ENCODE measurements around the gene KCNQ4. TPM values are rescaled to one million over a fixed set of nuclear protein-coding genes. Genes with fewer than 3 reads are reported as not detected.

Gene KCNQ4
- total and polyA plus RNA-seq, 2 of the 4 experiments (the other 2 are of a cell fraction), result 0.07 TPM; not detected in 1

- Histone ChIP-seq H3K23ac (ENCODE audit: low read depth, low read length) (peak overlapping the region; percentile 89), H3K36me3 (ENCODE audit: control insufficient read depth, insufficient read depth, low read length) (peaks cover 11% of the 10 kb centered on the region), H3K27ac (ENCODE audit: insufficient read depth, low read length) (no peak overlapping the region), H3K18ac (ENCODE audit: low read depth, low read length) (no peak overlapping the region), H2BK20ac (ENCODE audit: low read depth, low read length) (no peak overlapping the region), H3K4ac (ENCODE audit: low read depth, low read length) (no peak overlapping the region), H3K9me1 (ENCODE audit: insufficient read depth, low read length) (peaks cover 5% of the 10 kb centered on the region), H4K20me1 (ENCODE audit: insufficient read depth, low read length) (no peaks in the 10 kb centered on the region; the same call in 1 of the 2 replicates), H3K4me2 (ENCODE audit: low read depth, low read length) (no peak overlapping the region), H4K91ac (ENCODE audit: insufficient read depth, low read depth, low read length) (no peak overlapping the region), H2AFZ (replicated peaks; ENCODE audit: low read length, poor library complexity) (no peak overlapping the region), H2BK120ac (ENCODE audit: low read depth, low read length) (no peak overlapping the region), H2BK15ac (ENCODE audit: low read depth, low read length) (no peak overlapping the region), H4K8ac (ENCODE audit: low read depth in 2 of 2, low read length in 2 of 2) (no peak overlapping the region), H2AK9ac (replicated peaks; ENCODE audit: low read depth, low read length, poor library complexity) (no peak overlapping the region), H3K27me3 (ENCODE audit: control insufficient read depth, insufficient read depth, low read length) (no peaks in the 10 kb centered on the region), H3K9ac (ENCODE audit: low read depth, low read length) (no peak overlapping the region), H3K14ac (replicated peaks; ENCODE audit: low read depth, low read length) (no peak overlapping the region), H3K56ac (ENCODE audit: extremely low read depth, insufficient read depth, low read length) (no peak overlapping the region), H4K5ac (ENCODE audit: low read depth, low read length) (no peak overlapping the region), H3K4me3 (ENCODE audit: insufficient read depth, low read depth, low read length) (no peak overlapping the region), H3K4me1 (ENCODE audit: control insufficient read depth, insufficient read depth, low read length) (peaks cover 5% of the 10 kb centered on the region), H2AK5ac (ENCODE audit: low read depth, low read length) (no peak overlapping the region), H3K9me3 (ENCODE audit: control insufficient read depth, insufficient read depth, low read length) (no peaks in the 10 kb centered on the region; the same call in 1 of the 2 replicates), H3K79me1 (ENCODE audit: low read depth in 1 of 2, low read length in 2 of 2) (peaks cover 32 to 38% of the 10 kb centered on the region in 2 experiments), H2BK5ac (ENCODE audit: low read depth, low read length, poor library complexity, severe bottlenecking) (no peak overlapping the region)
- DNase-seq (peak; percentile 21), ATAC-seq (ENCODE audit: low read depth) (peak; percentile 66)
- in situ Hi-C loops (cut with MboI; ENCODE audit: low sequenced_read_pairs), result no loop called here
- POLR2A ChIA-PET (ENCODE audit: unreplicated experiment), result no interaction called here
- CTCF ChIA-PET, result no interaction called here
- no TSS peak for BruUV-seq (replicated peaks)
- intact Hi-C loops (cut with micrococcal nuclease), result no loop called here
- no CpG with 5 or more reads among the region's 3 CpGs for WGBS, 2 experiments (ENCODE audit: extremely low coverage in 2 of 2, insufficient read length in 1 of 2)
- TF ChIP-seq RFX5 (IDR thresholded peaks at IDR 0.05; ENCODE audit: low read depth, low read length) (no peak), RAD21 (IDR thresholded peaks at IDR 0.05; ENCODE audit: low read length) (no peak), RCOR1 (IDR thresholded peaks at IDR 0.05; ENCODE audit: insufficient replicate concordance, low read length) (no peak), CEBPB (IDR thresholded peaks at IDR 0.05; ENCODE audit: low read depth, low read length) (no peak), MAZ (IDR thresholded peaks at IDR 0.05; ENCODE audit: borderline replicate concordance, low read depth, low read length) (no peak), CHD1 (IDR thresholded peaks at IDR 0.05; ENCODE audit: low read depth, low read length) (no peak), POLR2A (IDR thresholded peaks at IDR 0.05; ENCODE audit: low read depth, low read length) (no peak), NFE2L2 (IDR thresholded peaks at IDR 0.05; ENCODE audit: low read depth, low read length) (no peak), USF2 (IDR thresholded peaks at IDR 0.05; ENCODE audit: low read depth, low read length) (no peak), FOS (IDR thresholded peaks at IDR 0.05; ENCODE audit: low read depth, low read length) (no peak), SMC3 (IDR thresholded peaks at IDR 0.05; ENCODE audit: low read depth, low read length) (no peak), ELK1 (IDR thresholded peaks at IDR 0.05; ENCODE audit: borderline replicate concordance, low read depth, low read length) (no peak), CTCF (conservative IDR thresholded peaks at IDR 0.05; ENCODE audit: low read depth, low read length) (no peak), MAFK (IDR thresholded peaks at IDR 0.05; ENCODE audit: low read depth, low read length) (no peak), MXI1 (IDR thresholded peaks at IDR 0.05; ENCODE audit: borderline replicate concordance, low read depth, low read length) (no peak), BHLHE40 (IDR thresholded peaks at IDR 0.05; ENCODE audit: low read depth, low read length) (no peak)
- dilution Hi-C loops (cut with HindIII; ENCODE audit: low sequenced_read_pairs, unreplicated experiment), result no loop called here
Measured at GRCh38 chr1:40739455-40740008, 44.1 kb upstream of the KCNQ4 start.

Data from IMR-90 (cell line).